ENCODE data around the gene TTC7B.

- TF ChIP-seq CTCF (IDR thresholded peaks at IDR 0.05) (no peak), POLR2AphosphoS5 (IDR thresholded peaks at IDR 0.05; ENCODE audit: low read depth, low read length) (no peak)
Observed at GRCh38 chr14:90549794-90550641, 266.2 kb downstream of the TTC7B start.
